SK-N-SH treated with all-trans-retinoic acid at 6 μM for 48 hours (cell line): ENCODE results near the gene BARX2.

Experiments used
- ARNTL ChIP-seq: fragments of 450-650 bp; formaldehyde crosslinking; IDR thresholded peaks from 2 replicates; pipeline ENCODE4 v1.5.0; 2020; ENCODE audit warnings: low read depth, mild to moderate bottlenecking, moderate library complexity, borderline replicate concordance
- BACH2 ChIP-seq: fragments of 250-450 bp; sonication (Bioruptor Pico); IDR thresholded peaks from 2 replicates; pipeline ENCODE4 v1.9.0; 2021; ENCODE audit warnings: mild to moderate bottlenecking, borderline replicate concordance
- CSRNP3 ChIP-seq: fragments of 250-450 bp; sonication (Bioruptor Pico); IDR thresholded peaks from 2 replicates; pipeline ENCODE4 v1.5.1; 2021; ENCODE audit warnings: mild to moderate bottlenecking, moderate library complexity
- ESRRG ChIP-seq: fragments of 250-450 bp; sonication (Bioruptor Pico); IDR thresholded peaks from 2 replicates; pipeline ENCODE4 v1.6.1; 2021; ENCODE audit warnings: mild to moderate bottlenecking
- PATZ1 ChIP-seq: fragments of 250-450 bp; sonication (Bioruptor Pico); IDR thresholded peaks from 2 replicates; pipeline ENCODE4 v1.8.0; 2020; ENCODE audit warnings: mild to moderate bottlenecking, moderate library complexity, borderline replicate concordance
- POU6F1 ChIP-seq: fragments of 250-450 bp; sonication (Bioruptor Pico); IDR thresholded peaks from 2 replicates; pipeline ENCODE4 v1.8.0; 2021; ENCODE audit warnings: low read depth, mild to moderate bottlenecking, moderate library complexity, borderline replicate concordance
- RARB ChIP-seq: fragments of 250-450 bp; sonication (Bioruptor Pico); IDR thresholded peaks from 2 replicates; pipeline ENCODE4 v1.8.0; 2021; ENCODE audit warnings: mild to moderate bottlenecking, moderate library complexity
- SNAI2 ChIP-seq: fragments of 250-450 bp; sonication (Bioruptor Pico); IDR thresholded peaks from 2 replicates; pipeline ENCODE4 v1.5.0; 2020; ENCODE audit warnings: mild to moderate bottlenecking, moderate library complexity
- TCF4 ChIP-seq: fragments of 250-450 bp; sonication (Bioruptor Pico); IDR thresholded peaks from 2 replicates; pipeline ENCODE4 v1.8.0; 2021; ENCODE audit warnings: mild to moderate bottlenecking, moderate library complexity, borderline replicate concordance
- ZC3H10 ChIP-seq: fragments of 250-450 bp; sonication (Bioruptor Pico); IDR thresholded peaks from 2 replicates; pipeline ENCODE4 v1.5.1; 2021; ENCODE audit warnings: mild to moderate bottlenecking, moderate library complexity
- ZFP3 ChIP-seq: fragments of 250-450 bp; sonication (Bioruptor Pico); IDR thresholded peaks from 2 replicates; pipeline ENCODE4 v1.5.0; 2020; ENCODE audit warnings: mild to moderate bottlenecking, moderate library complexity
- ZNF70 ChIP-seq: fragments of 450-650 bp; formaldehyde crosslinking; IDR thresholded peaks from 2 replicates; pipeline ENCODE4 v1.5.0; 2020; ENCODE audit warnings: mild to moderate bottlenecking, moderate library complexity
- ZNF8 ChIP-seq: fragments of 450-650 bp; formaldehyde crosslinking; IDR thresholded peaks from 2 replicates; pipeline ENCODE4 v1.5.0; 2020; ENCODE audit warnings: mild to moderate bottlenecking, moderate library complexity

GRCh38 chr11:129419386-129419785, 43.7 kb downstream of the BARX2 start:
- TF ChIP-seq ARNTL (CRISPR knock-in tag) (no peak), ZNF70 (CRISPR knock-in tag) (no peak), ZFP3 (CRISPR knock-in tag) (no peak), ZC3H10 (CRISPR knock-in tag) (no peak), SNAI2 (CRISPR knock-in tag) (no peak), PATZ1 (CRISPR knock-in tag) (no peak), BACH2 (CRISPR knock-in tag) (no peak), TCF4 (no peak), POU6F1 (CRISPR knock-in tag) (no peak), ESRRG (CRISPR knock-in tag) (no peak), RARB (no peak), CSRNP3 (CRISPR knock-in tag) (no peak), ZNF8 (no peak)
